Fibroblast of gingiva (primary cell): ENCODE results near the gene RWDD1.

Experiments
- DNase-seq: peaks from one replicate; pipeline ENCODE4 v3.0.0-alpha.2; 2011; ENCODE audit warnings: low read depth

The RWDD1 gene

GRCh38 chr6:116615937-116616736 lies 44.8 kb downstream of the RWDD1 start, which contains the start of gene RSPH4A:
Gene RSPH4A, plus strand, starts transcription at chr6:116616479. Its CDS starts 145 bp downstream, at chr6:116616624.
- peak; percentile 94 for DNase-seq

DNA sequence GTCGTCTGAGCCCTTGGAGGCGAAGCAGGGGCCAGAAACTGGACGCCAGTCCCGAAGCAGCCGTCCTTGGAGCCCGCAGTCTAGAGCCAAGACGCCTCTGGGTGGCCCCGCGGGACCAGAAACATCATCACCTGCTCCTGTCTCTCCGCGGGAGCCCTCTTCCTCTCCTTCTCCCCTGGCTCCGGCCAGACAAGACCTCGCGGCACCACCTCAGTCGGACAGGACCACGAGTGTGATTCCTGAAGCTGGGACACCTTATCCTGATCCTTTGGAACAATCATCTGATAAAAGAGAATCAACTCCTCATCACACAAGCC lies 45.4 kb downstream of the RWDD1 start:
- DNase-seq: no peak

DNA sequence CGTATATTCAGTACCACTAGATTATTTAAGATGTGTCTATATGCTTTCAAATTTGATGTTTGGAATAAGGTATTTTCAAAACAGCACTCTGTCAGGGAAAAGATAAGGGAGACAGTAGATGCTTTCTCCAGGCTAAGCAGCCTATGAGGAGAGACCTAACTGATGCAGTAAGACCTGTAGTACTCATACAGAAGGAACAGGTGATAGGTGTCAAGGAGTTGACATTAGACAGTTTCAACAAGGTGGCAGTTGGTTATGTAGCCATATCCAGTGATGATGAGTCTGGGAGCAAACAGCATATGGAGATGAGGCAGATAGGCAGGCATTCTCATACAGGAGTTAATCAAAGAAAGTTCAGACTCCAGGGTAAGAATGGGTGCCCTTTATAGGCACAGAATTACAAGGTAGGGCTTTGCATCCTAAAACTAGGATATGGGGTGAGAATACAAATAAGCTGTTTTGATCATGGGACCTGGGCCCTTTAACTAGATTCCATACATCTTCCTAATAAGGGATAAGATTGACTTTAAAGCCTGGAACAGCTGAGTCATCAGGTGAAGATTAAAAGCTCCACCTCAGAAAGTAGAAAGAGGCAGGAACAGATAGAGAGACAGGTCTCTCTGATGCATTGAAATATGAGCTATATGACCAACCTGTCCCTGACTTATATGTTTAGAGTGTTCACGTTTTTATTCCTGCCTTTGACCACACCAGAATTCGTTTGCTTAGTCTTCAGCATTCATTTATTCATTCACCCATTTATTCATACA lies 52.9 kb downstream of the RWDD1 start:
- no peak for DNase-seq

DNA sequence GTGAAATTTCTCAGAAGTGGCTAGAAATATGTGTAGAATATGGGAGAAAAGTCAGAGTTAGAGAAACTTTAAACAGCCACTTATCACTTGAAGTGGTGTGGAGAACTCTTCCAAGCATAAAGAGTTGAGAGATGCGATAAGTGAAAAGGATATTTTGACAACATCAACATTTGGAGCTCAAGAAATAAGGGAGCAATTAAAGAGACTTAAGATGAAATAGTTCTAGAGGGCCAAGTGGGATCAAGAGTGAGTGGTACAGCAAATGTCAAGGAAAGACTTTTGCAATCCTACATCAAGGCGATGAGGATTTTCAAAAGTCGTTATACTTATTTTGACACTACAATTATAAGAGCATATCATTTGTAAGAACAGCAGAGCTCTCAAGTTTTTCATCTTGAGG lies 54.6 kb downstream of the RWDD1 start:
- DNase-seq: no peak

DNA sequence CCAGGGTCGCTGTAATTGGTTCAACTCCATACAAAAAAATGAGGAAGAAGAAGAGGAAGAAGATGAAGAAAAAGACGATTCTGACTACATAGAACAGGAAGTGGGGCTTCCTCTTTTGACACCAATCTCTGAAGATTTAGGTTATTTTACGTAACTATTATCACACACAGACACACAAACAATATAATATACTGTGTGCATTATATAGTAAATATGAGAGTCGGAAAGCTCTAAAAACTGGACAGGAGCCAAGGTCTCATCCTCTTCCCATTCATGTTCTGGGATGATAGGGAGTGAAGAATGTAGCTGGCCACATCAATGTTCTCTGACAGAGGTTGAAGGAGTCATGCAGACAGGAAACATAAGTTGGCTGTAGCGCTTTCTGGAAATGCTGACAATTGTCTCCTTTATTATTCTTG lies 58.3 kb downstream of the RWDD1 start:
- DNase-seq: no peak

DNA sequence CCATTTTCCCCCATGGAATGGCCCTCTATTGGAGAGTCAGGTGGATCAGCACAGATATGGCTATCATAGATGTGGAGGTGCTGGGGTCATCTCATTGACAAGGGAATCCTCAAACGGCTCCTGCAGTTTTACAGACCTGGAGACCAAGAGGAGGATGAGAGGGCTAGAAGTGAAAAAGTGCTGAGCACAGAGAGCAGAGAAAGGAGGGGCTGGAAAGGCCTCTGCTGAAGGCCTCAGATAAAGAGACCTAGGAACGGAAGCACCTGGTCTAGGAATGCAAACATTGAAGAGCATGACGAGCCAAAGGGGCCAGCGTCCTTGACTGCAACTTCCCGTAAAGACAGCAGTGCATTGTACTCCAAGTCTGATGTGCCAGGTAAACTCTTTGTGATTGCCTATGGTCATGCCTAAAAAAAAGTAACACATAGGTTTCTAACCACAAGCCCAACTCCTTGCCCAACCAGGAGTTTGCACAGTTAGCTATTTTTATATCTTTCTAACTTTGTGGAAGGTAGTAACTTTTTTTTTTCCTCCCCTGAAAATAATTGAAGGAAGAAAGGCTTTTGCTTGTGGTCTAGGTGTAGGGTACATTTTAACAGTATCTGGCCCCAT lies 60.2 kb downstream of the RWDD1 start:
- no peak for DNase-seq

GRCh38 chr6:116633685-116634084 lies 62.4 kb downstream of the RWDD1 start:
- DNase-seq: no peak
